Measurements from ENCODE around the gene ULBP2. TPM values are rescaled to one million over a fixed set of nuclear protein-coding genes. Genes with fewer than 3 reads are reported as not detected.

ULBP2 gene
- total and polyA plus RNA-seq, 2 of the 8 experiments (the other 6 are each of a cell fraction or from before 2014, with no cell fraction given), result 0.05 TPM; not detected in 1

DNA sequence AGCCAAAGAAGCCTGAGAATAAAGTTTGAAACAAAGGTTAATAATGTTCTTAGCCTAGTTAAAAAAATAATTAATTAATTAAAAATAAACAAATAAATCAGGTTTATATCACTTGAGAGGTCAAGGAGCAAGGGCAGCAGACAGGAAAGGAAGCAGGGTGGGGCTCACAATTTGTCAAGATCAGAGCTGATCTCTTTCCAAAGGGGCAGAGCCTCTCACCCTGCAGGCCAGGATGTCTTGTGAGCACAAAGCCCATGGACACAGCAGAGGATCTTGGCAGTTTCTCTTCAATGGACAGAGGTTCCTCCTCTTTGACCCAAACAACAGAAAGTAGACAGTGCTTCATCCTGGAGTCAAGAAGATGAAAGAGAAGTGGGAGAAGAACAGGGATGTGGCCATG, 36.8 kb downstream of the ULBP2 start (continued):
- TF ChIP-seq, protein P1, sequence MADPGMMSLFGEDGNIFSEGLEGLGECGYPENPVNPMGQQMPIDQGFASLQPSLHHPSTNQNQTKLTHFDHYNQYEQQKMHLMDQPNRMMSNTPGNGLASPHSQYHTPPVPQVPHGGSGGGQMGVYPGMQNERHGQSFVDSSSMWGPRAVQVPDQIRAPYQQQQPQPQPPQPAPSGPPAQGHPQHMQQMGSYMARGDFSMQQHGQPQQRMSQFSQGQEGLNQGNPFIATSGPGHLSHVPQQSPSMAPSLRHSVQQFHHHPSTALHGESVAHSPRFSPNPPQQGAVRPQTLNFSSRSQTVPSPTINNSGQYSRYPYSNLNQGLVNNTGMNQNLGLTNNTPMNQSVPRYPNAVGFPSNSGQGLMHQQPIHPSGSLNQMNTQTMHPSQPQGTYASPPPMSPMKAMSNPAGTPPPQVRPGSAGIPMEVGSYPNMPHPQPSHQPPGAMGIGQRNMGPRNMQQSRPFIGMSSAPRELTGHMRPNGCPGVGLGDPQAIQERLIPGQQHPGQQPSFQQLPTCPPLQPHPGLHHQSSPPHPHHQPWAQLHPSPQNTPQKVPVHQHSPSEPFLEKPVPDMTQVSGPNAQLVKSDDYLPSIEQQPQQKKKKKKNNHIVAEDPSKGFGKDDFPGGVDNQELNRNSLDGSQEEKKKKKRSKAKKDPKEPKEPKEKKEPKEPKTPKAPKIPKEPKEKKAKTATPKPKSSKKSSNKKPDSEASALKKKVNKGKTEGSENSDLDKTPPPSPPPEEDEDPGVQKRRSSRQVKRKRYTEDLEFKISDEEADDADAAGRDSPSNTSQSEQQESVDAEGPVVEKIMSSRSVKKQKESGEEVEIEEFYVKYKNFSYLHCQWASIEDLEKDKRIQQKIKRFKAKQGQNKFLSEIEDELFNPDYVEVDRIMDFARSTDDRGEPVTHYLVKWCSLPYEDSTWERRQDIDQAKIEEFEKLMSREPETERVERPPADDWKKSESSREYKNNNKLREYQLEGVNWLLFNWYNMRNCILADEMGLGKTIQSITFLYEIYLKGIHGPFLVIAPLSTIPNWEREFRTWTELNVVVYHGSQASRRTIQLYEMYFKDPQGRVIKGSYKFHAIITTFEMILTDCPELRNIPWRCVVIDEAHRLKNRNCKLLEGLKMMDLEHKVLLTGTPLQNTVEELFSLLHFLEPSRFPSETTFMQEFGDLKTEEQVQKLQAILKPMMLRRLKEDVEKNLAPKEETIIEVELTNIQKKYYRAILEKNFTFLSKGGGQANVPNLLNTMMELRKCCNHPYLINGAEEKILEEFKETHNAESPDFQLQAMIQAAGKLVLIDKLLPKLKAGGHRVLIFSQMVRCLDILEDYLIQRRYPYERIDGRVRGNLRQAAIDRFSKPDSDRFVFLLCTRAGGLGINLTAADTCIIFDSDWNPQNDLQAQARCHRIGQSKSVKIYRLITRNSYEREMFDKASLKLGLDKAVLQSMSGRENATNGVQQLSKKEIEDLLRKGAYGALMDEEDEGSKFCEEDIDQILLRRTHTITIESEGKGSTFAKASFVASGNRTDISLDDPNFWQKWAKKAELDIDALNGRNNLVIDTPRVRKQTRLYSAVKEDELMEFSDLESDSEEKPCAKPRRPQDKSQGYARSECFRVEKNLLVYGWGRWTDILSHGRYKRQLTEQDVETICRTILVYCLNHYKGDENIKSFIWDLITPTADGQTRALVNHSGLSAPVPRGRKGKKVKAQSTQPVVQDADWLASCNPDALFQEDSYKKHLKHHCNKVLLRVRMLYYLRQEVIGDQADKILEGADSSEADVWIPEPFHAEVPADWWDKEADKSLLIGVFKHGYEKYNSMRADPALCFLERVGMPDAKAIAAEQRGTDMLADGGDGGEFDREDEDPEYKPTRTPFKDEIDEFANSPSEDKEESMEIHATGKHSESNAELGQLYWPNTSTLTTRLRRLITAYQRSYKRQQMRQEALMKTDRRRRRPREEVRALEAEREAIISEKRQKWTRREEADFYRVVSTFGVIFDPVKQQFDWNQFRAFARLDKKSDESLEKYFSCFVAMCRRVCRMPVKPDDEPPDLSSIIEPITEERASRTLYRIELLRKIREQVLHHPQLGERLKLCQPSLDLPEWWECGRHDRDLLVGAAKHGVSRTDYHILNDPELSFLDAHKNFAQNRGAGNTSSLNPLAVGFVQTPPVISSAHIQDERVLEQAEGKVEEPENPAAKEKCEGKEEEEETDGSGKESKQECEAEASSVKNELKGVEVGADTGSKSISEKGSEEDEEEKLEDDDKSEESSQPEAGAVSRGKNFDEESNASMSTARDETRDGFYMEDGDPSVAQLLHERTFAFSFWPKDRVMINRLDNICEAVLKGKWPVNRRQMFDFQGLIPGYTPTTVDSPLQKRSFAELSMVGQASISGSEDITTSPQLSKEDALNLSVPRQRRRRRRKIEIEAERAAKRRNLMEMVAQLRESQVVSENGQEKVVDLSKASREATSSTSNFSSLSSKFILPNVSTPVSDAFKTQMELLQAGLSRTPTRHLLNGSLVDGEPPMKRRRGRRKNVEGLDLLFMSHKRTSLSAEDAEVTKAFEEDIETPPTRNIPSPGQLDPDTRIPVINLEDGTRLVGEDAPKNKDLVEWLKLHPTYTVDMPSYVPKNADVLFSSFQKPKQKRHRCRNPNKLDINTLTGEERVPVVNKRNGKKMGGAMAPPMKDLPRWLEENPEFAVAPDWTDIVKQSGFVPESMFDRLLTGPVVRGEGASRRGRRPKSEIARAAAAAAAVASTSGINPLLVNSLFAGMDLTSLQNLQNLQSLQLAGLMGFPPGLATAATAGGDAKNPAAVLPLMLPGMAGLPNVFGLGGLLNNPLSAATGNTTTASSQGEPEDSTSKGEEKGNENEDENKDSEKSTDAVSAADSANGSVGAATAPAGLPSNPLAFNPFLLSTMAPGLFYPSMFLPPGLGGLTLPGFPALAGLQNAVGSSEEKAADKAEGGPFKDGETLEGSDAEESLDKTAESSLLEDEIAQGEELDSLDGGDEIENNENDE (IDR thresholded peaks at IDR 0.05; ENCODE audit: insufficient replicate concordance, low read length), result no peak
- TF ChIP-seq SUZ12 (IDR thresholded peaks at IDR 0.05; ENCODE audit: low read length) (no peak), POLR2AphosphoS5 (IDR thresholded peaks at IDR 0.05; ENCODE audit: low read depth, low read length) (no peak), ZNF274 (IDR thresholded peaks at IDR 0.05; ENCODE audit: borderline replicate concordance, extremely low read depth, low read length) (no peak), CHD1 (IDR thresholded peaks at IDR 0.05; ENCODE audit: low read depth, low read length) (no peak), CTBP2 (IDR thresholded peaks at IDR 0.05; ENCODE audit: borderline replicate concordance, insufficient read depth, insufficient read length, low read length) (no peak)
- TF ChIP-seq, protein P2, sequence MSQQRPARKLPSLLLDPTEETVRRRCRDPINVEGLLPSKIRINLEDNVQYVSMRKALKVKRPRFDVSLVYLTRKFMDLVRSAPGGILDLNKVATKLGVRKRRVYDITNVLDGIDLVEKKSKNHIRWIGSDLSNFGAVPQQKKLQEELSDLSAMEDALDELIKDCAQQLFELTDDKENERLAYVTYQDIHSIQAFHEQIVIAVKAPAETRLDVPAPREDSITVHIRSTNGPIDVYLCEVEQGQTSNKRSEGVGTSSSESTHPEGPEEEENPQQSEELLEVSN (IDR thresholded peaks at IDR 0.05), result no peak

All from H1 (cell line).